ENCODE measurements around the gene FOXI1.
"Not testable (repeated sequence)": the region's sequence is repeated elsewhere in the genome, so short reads cannot be mapped to it uniquely, and the experiment has no call there.

The FOXI1 gene

DNA sequence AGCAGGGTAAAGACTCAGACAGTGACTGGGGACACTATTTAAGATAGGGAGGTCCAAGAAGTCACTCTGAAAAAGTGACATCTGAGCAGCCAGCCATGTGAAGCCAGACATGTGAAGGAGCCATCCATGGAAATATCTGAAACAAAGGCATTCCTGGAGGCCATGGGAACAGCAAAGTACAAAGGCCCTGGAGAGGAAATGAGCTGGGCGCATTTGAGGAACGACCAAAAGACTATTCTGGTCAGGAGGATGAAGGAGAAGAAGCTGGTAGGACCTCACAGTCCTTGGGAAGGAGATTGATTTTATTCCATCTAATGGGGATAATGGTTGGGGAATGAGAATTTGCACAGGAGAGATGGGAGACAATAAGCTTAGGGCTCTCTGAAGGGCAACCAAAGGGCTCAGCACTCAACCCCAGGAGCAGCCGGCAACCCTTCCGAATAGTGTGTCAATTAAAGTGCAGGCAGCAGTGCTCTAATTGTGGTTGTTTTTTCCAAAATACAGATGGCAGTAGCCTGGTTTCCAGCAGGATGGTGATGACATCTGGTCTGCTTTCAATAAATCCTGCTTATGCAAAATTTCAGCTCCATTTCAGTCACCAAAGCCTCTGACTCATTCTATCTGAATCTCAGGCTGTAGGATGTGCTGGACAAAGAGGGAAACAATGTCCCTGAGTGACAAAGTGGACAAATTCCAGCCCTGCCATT, 26.7 kb downstream of the FOXI1 start:
- peak; percentile 65 for DNase-seq

- no peak for DNase-seq
Observed at GRCh38 chr5:170132976-170133448, 27.3 kb downstream of the FOXI1 start.

- DNase-seq, result no peak
Observed at GRCh38 chr5:170135796-170136490, 30.2 kb downstream of the FOXI1 start.

DNA sequence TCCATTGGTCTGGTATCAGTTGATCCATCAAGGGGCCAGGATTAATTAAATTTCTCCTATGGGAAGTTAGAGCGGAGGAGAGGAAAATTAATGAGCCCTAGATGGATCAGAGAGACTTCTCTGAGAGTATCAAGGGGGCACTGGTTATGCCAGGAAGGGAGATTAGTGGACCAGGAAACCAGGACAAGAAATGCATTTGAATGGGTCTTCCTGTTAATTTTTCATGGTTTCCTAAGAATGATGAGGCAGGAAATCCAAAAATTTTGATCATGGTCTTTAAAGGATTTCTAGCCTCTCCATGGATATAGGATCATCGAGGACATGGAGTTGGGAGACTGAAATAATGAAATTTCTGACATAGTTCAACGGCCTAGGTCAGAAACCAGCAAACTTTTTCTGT, 30.8 kb downstream of the FOXI1 start:
- no peak for DNase-seq

- no peak for DNase-seq
Observed at GRCh38 chr5:170137694-170138214, 32.1 kb downstream of the FOXI1 start.

DNA sequence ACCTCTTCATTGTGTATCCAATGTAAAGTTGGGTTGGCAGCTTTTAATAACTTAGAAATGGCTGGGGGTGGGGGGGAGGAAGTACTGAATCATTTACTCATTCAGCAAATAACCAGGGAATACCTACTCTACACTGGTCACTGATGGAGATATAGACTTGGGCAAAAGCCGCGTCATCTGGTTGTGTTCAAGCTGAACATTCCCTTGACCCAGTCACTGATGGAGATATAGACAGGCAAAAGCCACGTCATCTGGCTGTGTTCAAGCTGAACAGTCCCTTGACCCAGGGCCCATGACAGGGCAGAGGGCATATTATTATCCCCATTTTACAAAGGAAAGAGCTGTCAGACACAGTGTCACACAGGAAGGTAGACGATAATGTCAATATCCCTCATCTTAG, 32.6 kb downstream of the FOXI1 start:
- no peak for DNase-seq

DNA sequence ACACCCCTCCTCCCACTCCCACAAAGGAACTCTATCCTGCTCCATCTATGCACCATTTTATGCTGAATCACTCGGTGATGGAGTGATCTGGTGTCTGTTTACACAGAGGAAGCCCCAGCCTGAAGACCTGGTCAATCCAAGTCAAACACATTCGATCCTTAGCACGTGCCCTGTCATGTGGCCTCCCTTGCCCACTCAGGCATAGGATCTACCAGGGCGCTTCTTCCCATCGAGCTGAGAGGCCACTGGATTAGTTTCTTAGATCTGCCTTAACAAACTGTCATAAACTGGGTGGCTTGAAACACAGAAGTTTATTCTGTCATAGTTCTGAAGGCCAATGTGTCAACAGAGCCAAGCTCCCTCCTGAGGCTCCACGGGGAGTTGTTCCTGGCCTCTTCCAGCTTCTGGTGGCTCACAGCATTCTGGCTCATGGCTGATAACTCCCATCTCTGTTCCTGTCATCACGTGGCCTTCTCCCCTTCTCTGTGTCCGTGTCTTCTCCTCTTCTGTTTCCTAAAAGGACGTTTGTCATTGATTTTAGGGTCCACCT, 34.2 kb downstream of the FOXI1 start:
- no peak for DNase-seq

DNA sequence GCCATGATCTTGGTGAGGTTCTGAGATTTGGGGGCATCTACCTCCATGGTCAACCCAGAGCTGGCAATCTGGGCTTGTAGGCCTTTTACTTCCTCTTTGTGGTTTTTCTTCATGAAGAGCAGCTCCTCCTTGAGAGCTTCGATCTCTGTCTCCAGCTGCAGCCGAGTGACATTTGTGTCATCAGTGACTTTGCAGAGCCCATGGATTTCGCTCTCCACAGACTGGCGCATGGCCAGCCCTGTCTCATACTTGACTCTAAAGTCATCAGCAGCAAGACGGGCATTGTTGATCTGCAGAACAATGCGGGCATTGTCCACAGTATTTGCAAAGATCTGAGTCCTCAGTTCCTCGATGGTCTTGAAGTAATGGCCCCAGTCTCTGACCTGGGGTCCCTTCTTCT, 35.5 kb downstream of the FOXI1 start:
- DNase-seq, result not testable (repeated sequence)

GRCh38 chr5:170141636-170142035, 35.9 kb downstream of the FOXI1 start:
- no peak for DNase-seq

GRCh38 chr5:170142196-170142595, 36.5 kb downstream of the FOXI1 start:
- DNase-seq, result no peak

- no peak for DNase-seq
Observed at GRCh38 chr5:170143091-170143490, 37.4 kb downstream of the FOXI1 start.

GRCh38 chr5:170143710-170144109, 38.0 kb downstream of the FOXI1 start:
- DNase-seq, result no peak

DNA sequence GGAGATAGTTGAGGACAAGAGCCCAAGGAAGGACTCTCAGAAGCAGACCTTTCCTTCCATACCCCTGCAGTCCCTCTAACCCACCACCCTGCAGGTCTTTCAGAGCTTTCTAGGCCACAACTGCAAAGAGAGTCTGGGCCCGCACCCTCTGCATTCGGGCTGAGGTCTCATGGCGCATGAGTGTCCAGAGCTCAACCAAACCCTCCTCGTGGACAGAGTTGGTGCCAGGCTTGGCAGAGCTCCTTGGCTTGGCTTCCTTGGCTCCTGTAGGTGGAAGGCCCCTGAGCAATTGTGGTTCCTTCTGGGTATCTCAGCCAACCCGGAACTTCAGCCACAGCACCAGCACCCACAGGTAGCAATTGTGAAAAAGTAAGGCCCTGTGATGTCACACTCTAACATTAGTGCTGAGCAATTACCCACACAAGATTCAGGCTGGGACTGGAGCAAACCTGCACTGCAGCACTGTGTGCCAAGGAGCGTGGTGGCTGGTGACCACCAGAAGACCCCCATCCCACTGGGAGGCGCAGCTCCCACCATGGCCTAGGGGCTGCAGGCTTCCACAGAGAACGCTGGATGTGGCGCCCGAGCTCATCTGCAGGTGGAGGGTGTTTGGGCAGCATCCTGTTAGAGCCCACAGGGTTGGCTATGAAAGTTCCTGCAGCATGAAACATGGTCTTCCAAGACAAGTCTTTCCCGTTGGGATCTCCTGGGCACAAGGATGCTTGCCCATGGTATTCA, 38.8 kb downstream of the FOXI1 start:
- no peak for DNase-seq

- no peak for DNase-seq
Observed at GRCh38 chr5:170145462-170145861, 39.8 kb downstream of the FOXI1 start.

DNA sequence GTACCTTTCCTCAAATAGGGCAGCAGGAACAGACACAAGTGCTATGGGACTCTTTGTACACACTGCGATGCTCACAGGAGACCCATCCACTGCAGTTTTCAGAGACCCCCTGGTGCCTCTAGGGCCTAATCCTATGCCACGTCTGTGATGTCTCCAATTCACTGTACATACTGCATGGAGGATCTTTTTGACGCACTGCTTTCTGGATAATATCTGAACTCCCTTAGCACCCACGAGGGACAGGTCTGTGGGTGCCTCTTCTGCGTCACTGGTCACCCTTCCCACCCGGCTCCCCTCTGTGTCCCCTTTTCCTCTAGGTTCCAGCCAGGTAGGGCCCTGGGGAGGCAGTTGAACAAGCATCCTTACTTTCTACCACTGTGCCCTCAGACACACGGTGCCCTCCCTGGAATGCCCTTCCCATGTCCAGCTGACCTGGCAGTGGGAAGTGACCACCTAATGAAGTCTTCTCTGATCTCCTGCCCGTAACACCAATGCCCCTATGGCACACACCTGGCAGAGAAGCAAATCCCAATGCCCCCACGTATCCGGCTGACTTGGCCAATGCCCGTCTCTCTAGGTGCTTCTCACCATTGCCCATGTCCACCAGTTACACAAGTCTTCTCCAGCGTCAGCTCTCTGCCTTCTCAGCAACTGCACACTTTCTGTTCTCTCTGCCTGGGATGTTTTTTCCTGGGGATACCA, 41.5 kb downstream of the FOXI1 start:
- DNase-seq, result no peak

GRCh38 chr5:170147753-170148264, 42.1 kb downstream of the FOXI1 start:
- no peak for DNase-seq

- DNase-seq, result no peak
Observed at GRCh38 chr5:170148430-170149205, 42.9 kb downstream of the FOXI1 start.

DNA sequence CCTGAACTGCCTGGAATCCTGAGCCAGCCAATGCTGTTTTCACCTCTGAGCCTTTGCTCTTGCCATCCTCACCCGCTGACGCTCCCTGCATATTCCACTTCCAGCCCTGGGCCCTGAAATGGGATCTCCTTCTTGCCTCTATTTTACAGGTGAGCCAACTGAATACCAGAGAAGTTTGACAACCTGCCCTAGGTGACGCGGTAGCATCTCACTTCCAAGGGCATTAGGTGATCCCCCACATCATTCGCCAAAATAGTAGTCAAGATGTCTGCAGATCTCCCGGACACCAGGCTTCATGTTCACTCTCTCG, 43.5 kb downstream of the FOXI1 start:
- DNase-seq, result no peak

GRCh38 chr5:170150713-170151096, 45.0 kb downstream of the FOXI1 start:
- no peak for DNase-seq

- peak; percentile 61 for DNase-seq
Observed at GRCh38 chr5:170151097-170151831, 45.6 kb downstream of the FOXI1 start.

DNA sequence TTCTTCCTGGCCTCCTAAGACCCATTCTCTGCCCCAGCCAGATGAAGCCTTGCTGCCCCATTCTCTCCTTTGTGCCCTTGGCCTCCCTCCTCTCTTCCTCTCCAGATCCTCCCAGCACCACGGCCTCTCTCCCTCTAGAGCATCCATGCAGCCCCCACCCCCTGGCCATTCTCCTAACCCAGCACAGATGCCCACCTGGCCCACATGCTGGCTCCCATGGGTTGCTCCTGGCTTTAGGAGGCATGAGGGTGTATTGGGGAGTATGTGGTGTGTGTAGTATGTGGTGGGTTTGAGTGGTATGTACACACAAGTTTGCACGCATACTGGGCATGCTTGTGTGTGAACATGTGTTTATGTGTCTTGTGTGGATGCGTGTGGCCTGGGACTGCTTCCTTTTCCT, 47.1 kb downstream of the FOXI1 start:
- DNase-seq, result no peak

All from HCEC 1CT (cell line).